Caki2 (cell line): ENCODE measurements around the gene UGT1A8. TPM values are rescaled to one million over a fixed set of nuclear protein-coding genes. Genes with fewer than 3 reads are reported as not detected.

Source experiments
- DNase-seq: peaks from one replicate; pipeline ENCODE4 v3.0.0-alpha.2; 2015; ENCODE audit warnings: low read depth
- in situ Hi-C: cut with HindIII; loops from 2 replicates; pipeline ENCODE4 v1.10.0; 2016; ENCODE audit warnings: low sequenced_read_pairs, low pct_unique_long_range_greater_than_20kb, mixed read lengths
- total RNA-seq: library from RNA; depleted of rRNA; stranded (reverse); fragments of >200 nt; shearing (Covaris generic); gene quantifications from 2 replicates; pipeline ENCODE4 v1.2.3, GENCODE V29; 2014; ENCODE audit warnings: low replicate concordance

The UGT1A8 gene
- total RNA-seq, 1 experiment from 2014 or later = 2.2 TPM

- peak; percentile 38 for DNase-seq
- in situ Hi-C loops = no loop called here
These were observed 158.0 kb downstream of the UGT1A8 start for GRCh38 chr2:233775414-233775813.

- no peak for DNase-seq
- in situ Hi-C loops = no loop called here
These were observed 160.6 kb downstream of the UGT1A8 start, which contains the start of gene MROH2A for GRCh38 chr2:233778030-233778429. TSS of gene MROH2A (plus strand) at chr2:233778330. CDS start at chr2:233779359, 1,029 bp downstream.

- DNase-seq = no peak
These were observed 162.3 kb downstream of the UGT1A8 start for GRCh38 chr2:233779722-233780121.

GRCh38 chr2:233780771-233781170 is 163.3 kb downstream of the UGT1A8 start:
- in situ Hi-C loops = no loop called here
- no peak for DNase-seq

More at GRCh38 chr2:233779722-233780121, 162.3 kb downstream of the UGT1A8 start:
- in situ Hi-C loops = no loop called here

GRCh38 chr2:233789554-233789953 is 172.1 kb downstream of the UGT1A8 start:
- in situ Hi-C loops = no loop called here
- DNase-seq = no peak

- in situ Hi-C loops = no loop called here
These were observed 173.9 kb downstream of the UGT1A8 start for GRCh38 chr2:233791151-233791882.

GRCh38 chr2:233791883-233792329 is 174.5 kb downstream of the UGT1A8 start:
- DNase-seq = no peak
- in situ Hi-C loops = no loop called here

More at GRCh38 chr2:233791151-233791882, 173.9 kb downstream of the UGT1A8 start:
- DNase-seq = no peak

GRCh38 chr2:233792720-233793119 is 175.3 kb downstream of the UGT1A8 start:
- no peak for DNase-seq
- in situ Hi-C loops = no loop called here

- in situ Hi-C loops = no loop called here
- DNase-seq = no peak
These were observed 176.2 kb downstream of the UGT1A8 start for GRCh38 chr2:233793465-233794127.

- in situ Hi-C loops = no loop called here
These were observed 176.8 kb downstream of the UGT1A8 start for GRCh38 chr2:233794128-233794658.

GRCh38 chr2:233795735-233796171 is 178.3 kb downstream of the UGT1A8 start:
- in situ Hi-C loops = no loop called here
- no peak for DNase-seq

More at GRCh38 chr2:233794128-233794658, 176.8 kb downstream of the UGT1A8 start:
- no peak for DNase-seq

- no peak for DNase-seq
- in situ Hi-C loops = no loop called here
These were observed 178.8 kb downstream of the UGT1A8 start for GRCh38 chr2:233796254-233796653.

GRCh38 chr2:233798335-233799086 is 181.1 kb downstream of the UGT1A8 start:
- in situ Hi-C loops = no loop called here
- no peak for DNase-seq

GRCh38 chr2:233799087-233799665 is 181.7 kb downstream of the UGT1A8 start:
- no peak for DNase-seq
- in situ Hi-C loops = no loop called here

- in situ Hi-C loops = no loop called here
- DNase-seq = no peak
These were observed 182.3 kb downstream of the UGT1A8 start for GRCh38 chr2:233799716-233800115.

- in situ Hi-C loops = no loop called here
- no peak for DNase-seq
These were observed 182.8 kb downstream of the UGT1A8 start for GRCh38 chr2:233800208-233800607.

GRCh38 chr2:233801357-233802131 is 184.1 kb downstream of the UGT1A8 start:
- in situ Hi-C loops = no loop called here
- DNase-seq = no peak
